Measurements from ENCODE around the gene PRR5L.

PRR5L gene

DNA sequence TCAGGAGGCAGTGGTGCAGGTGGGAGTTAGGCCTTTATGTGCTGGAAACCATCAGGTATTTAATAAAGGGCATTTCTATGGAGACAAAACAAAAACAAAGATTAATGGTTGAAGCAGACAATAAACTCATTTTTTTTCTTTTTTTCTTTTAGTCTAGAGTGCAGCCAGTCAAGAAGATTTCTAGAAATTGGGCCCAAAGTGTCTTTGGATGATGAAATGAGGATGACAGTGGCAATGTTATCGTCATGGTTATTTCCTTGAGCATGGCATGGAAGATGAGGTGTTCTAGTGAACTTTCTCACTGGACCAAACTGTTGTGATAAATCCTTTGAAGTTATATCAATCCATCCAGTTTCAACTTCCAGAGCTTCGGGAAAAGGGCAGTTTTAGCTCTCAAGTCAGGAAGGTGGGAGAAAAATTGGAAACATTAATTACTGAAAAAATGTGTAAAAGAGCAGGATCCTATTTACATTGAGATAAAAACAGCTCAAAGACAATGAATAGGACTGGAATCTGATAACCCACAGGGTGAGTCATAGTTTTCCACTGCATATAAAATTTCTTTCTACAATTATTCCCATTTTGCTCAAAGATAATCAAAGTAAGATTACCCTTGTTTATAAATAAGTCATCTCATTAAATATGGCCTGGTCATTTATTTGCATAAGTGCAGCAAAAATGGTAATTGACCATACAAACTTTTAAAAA is 33.0 kb downstream of the PRR5L start:
- DNase-seq, result no peak

DNA sequence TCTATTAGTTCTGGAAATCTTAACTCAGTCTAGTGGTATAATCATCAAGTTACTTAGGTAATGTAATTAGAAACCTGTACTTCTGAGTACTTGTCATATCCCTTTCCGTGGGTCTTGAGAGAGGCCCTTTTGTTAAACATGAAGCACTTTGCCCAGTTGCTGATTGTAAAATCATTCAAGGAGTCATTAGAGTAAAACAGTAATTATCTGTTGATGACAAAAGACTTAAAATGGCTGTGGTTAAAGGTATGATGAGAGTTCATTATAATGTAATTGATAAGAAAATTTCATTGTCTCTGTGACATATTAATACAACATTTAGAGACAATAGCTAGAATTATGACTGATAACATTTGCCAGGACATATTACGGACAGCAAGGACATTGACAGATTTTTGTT is 34.3 kb downstream of the PRR5L start:
- no peak for DNase-seq

- no peak for DNase-seq
Observed at GRCh38 chr11:36333468-36333867, 37.4 kb downstream of the PRR5L start.

DNA sequence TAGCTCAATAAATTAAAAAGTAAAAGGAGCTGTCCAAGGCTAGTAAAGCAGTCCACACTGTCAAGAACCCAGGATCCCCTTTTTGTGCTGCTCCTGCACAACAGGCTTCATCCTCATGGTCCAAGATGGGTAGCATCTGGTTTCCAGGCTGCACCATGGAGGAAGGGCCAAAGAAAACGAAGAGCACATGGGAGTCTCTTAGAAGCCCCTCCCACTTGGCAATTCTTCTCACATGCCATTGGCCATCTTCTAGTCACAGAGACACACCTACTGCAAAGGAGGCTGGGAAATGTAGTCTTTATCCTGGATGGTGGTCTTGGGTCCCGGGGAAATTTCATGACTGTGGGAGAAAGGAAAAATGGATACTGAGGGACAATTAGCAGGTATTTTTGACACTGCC is 37.8 kb downstream of the PRR5L start:
- DNase-seq, result no peak

GRCh38 chr11:36339888-36340287 is 43.8 kb downstream of the PRR5L start:
- no peak for DNase-seq

GRCh38 chr11:36340897-36341296 is 44.8 kb downstream of the PRR5L start:
- no peak for DNase-seq

- DNase-seq, result no peak
Observed at GRCh38 chr11:36341915-36342314, 45.8 kb downstream of the PRR5L start.

GRCh38 chr11:36342327-36342726 is 46.2 kb downstream of the PRR5L start:
- no peak for DNase-seq

- no peak for DNase-seq
Observed at GRCh38 chr11:36343436-36343835, 47.3 kb downstream of the PRR5L start.

DNA sequence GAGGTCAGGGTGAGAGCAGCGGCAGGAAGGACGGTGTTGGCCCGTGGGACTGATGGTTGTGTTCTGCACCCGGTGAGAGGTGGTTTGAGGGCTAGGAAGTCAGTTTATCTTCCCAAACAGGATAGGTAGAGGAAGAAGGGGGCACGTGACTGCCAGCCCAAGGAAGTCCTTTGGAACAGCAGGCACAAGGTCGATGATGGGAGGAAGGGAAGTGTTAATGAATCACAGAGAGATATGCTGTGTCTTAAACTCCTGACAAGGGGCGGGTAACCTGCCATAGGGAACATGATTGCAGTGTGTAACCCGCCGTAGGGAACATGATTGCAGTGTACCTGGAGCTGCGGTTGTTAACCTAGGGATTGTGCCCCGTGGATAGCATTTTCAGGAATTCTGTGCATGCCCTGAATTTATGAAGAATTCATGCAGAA is 49.0 kb downstream of the PRR5L start:
- no peak for DNase-seq

- DNase-seq, result no peak
Observed at GRCh38 chr11:36345535-36346141, 49.5 kb downstream of the PRR5L start.

DNA sequence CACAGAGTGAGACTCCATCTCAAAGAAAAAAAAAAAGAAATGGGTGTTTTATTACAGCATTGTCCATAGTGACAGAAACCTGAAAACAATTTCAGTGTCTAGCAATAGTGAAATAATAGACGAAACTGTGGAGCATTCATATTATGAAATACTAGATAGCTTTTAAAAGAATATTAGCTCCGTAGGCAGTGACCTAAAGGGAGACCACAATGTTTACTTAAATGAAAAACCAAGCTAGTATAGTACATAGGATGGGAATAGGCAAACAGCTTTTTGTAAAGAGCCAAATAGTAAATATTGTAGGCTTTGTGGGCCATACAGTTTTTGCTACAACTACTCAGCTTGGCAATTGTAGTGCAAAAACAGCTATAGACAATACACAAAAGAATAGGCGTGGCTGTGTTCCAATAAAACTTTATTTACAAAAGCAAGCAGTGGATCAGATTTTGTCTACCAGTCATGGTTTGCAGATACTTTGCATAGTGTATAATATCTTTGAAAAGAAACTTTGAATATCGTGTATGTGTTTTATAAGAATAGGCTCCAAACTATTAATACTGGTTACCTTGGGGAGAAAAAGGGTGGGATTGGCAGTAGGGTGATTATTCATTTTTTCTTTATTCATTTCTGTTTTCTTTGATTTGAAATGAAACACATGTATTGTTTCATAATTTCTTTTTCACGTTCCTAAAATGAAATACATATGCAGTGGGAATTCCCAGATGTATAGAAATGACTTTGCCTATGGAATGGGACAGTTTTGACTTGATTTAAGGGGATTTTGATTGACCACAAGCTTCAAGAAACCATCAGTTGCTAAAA is 50.7 kb downstream of the PRR5L start:
- DNase-seq, result no peak

GRCh38 chr11:36347384-36347906 is 51.4 kb downstream of the PRR5L start:
- no peak for DNase-seq

DNA sequence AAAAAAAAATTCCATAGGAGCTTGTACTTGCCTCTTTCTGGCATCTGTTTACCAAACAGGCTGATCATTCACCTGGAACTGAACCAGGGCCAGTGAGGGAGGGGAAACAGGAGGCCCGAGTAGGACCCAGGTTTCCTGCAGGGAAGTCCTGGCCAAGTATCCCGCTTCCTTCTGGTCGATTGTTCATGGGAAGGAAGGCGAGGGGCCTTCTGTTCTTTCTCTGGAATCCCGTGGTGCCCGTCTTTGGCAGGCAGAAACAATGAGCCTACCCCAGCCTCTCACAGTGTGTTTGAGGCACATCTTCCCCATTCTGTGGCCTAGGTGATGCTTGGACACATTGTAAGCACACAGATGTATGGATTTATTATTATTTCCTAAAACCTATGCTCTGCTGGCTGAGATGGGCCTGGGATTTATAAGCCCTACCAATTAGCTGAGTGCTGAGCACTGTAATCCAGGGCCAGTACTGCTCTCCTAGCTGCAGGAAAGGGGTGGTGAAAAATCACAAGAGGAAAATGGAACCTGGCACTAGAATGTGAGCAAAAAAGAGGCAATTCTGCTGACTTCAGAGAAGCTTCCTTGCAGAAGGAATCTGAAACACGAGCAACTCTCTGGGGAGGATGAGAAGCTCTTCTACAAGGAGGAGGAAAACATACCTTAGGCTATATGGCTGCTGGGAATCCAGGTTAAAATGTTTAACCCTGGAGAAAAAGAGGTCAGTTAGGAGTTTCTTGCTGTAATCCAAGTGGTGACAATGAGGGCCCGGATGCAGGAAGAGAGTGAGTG is 53.5 kb downstream of the PRR5L start:
- DNase-seq, result no peak

GRCh38 chr11:36350137-36350513 is 54.0 kb downstream of the PRR5L start:
- DNase-seq, result no peak

DNA sequence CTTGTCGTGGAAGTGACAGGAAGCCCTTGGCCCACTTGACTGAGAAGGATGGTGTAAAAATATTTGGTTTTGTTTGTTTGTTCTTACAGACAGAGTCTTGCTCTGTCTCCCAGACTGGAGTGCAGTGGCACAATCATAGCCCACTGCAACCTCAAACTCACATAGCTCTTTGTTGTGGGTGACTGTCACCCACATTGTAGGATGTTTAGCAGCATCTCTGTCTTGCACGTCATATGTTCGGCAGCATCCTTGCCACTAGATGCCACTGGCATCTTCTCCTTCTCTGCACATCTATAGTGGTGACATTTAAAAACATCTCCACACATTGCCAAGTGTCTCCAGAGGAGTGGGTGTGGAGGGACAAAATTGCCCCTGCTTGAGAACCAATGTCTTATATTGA is 56.8 kb downstream of the PRR5L start:
- no peak for DNase-seq

GRCh38 chr11:36354221-36355003 is 58.3 kb downstream of the PRR5L start:
- DNase-seq, result peak; percentile 54

DNA sequence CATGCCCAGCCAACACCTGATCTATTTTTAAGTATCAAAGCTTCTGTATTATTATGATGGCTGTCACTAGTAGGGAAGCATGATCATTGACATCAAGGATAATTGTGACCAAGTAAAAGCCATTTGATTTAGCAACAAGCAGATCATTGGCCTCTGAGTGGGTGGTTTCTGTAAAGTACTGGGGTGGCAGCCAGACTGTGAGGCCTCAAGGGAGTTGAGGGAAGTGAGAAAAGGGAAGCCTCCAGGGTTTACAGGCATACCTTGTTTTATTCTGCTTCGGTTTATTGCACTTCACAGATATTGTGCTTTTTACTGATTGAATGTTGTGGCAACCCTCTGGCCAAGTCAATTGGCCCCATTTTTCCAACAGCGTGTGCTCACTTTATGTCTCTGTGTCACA is 60.1 kb downstream of the PRR5L start:
- DNase-seq, result no peak

GRCh38 chr11:36357831-36358230 is 61.7 kb downstream of the PRR5L start:
- DNase-seq, result no peak

- no peak for DNase-seq
Observed at GRCh38 chr11:36358436-36358835, 62.3 kb downstream of the PRR5L start.

DNA sequence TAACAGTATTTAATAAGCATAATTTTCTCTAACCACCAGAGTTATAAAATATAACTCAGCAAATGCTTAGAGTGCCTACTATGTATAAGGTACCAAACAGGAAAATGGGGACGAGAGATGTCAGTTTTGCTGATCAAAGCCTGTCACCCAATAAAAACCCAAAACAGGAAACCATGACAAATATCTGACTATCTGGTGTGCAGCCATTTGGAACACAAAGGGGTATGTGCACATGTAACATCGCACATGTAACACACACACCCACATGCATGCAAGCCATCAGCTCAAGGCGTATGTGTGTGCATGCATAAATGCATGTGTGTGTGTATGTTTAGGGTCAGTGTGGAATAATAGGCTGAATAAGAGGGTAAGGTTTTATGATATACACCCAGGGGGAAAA is 64.2 kb downstream of the PRR5L start:
- DNase-seq, result no peak

- DNase-seq, result no peak
Observed at GRCh38 chr11:36360826-36361415, 64.8 kb downstream of the PRR5L start.
